Ovary (tissue), 9 donors: ENCODE measurements around the gene ARNT2. TPM values are rescaled to one million over a fixed set of nuclear protein-coding genes. Genes with fewer than 3 reads are reported as not detected.

ENCODE experiments used
- DNase-seq, 5 donors: peaks; one replicate each; pipeline ENCODE4 v3.0.0-alpha.2; 2019 to 2020
- H3K27ac ChIP-seq, 2 donors: fragments of 200-600 bp; one replicate each; pipeline versions ENCODE4 v1.5.1 to v1.8.0; 2019 to 2022
- H3K27me3 ChIP-seq: fragments of 200-600 bp; one replicate; pipeline ENCODE4 v1.8.0; 2022
- H3K36me3 ChIP-seq: fragments of 200-600 bp; sonication (generic); one replicate; pipeline ENCODE4 v1.5.1; 2019
- H3K4me1 ChIP-seq: one replicate; pipeline ENCODE4 v1.8.1; 2013; ENCODE audit warnings: mild to moderate bottlenecking, moderate library complexity; ENCODE audit not compliant: insufficient read depth
- H3K4me3 ChIP-seq: fragments of 200-600 bp; sonication (generic); one replicate; pipeline ENCODE4 v1.5.1; 2017
- H3K9me3 ChIP-seq, 2 donors: fragments of 200-600 bp in 1 of 2; sonication (generic) in 1 of 2; one replicate each; pipeline versions ENCODE4 v1.5.1 to v1.8.1; 2013 to 2019; ENCODE audit warnings: mild to moderate bottlenecking in 1 of 2, moderate library complexity in 1 of 2
- CTCF ChIP-seq, 3 donors: fragments of 450-650 bp in 2 of 3; fragments of 200-600 bp in 1 of 3; IDR thresholded peaks; one replicate each; pipeline versions ENCODE4 v1.5.1 to v1.8.0; 2016 to 2022; ENCODE audit warnings: antibody characterized with exemption in 3 of 3, mild to moderate bottlenecking in 1 of 3
- EP300 ChIP-seq: sonication (generic); formaldehyde crosslinking; IDR thresholded peaks from one replicate; pipeline ENCODE4 v1.6.1; 2017; ENCODE audit warnings: antibody characterized with exemption
- POLR2A ChIP-seq: fragments of 450-650 bp; IDR thresholded peaks from one replicate; pipeline ENCODE4 v1.6.1; 2017; ENCODE audit warnings: antibody characterized with exemption, mild to moderate bottlenecking, moderate library complexity
- WGBS, 3 donors: extraction: QIAGEN DNeasy Blood & Tissue Kit in 1 of 3; methylation state at CpG; one replicate each; pipeline versions ENCODE4 v1.1.5 to v1.1.7; 2013 to 2017; 5-methylcytosine and 5-hydroxymethylcytosine counted together
- intact Hi-C, 4 donors: fragments of 100-400 bp; cut with DNase I; formaldehyde crosslinking; loops; one replicate each; pipeline versions ENCODE4 v1.11.0 to v1.15.1; 2022 to 2023
- polyA plus RNA-seq, 2 donors: library from polyadenylated mRNA; stranded (reverse); fragments of 200-250 nt in 1 of 2; fragments of 350-450 nt in 1 of 2; fragmentation: Illumina TruSeq in 1 of 2; extraction: RNeasy Lipid Tissue Mini Kit (QIAGEN cat#74804) in 1 of 2; gene quantifications; one replicate each; pipeline ENCODE4 v1.2.3, GENCODE V29; 2013 to 2014
- total RNA-seq, 7 donors: library from RNA; depleted of rRNA in 2 of 7; stranded (reverse); fragments of >200 nt in 2 of 7; fragmentation: NEBNext Ultra II Directional in 3 of 7; extraction: Animal tissue kit (Norgen Biotek cat#: 25700) in 3 of 7; gene quantifications; one replicate each; pipeline versions ENCODE4 v1.1.0 to v1.2.4, GENCODE V29; 2016 to 2023
- donor health status: DM: no; HTN: no; CAD: no; lungs with moderate emphysema.
- donor health status: DM: no; HTN: no; CAD: no.
- donor health status: Bipolar disorder and iron deficiency.
- donor health status: DM: yes; HTN: yes; CAD: no.
- donor health status: DM: no; HTN: no; CAD: no.
- donor health status: DM: yes; HTN: yes; CAD: no.

ARNT2 gene
- total and polyA plus RNA-seq, 9 donors = 11.0 to 20.5 (median 16.2) TPM

GRCh38 chr15:80449825-80450224 lies 45.6 kb downstream of the ARNT2 start:
- H3K27me3 ChIP-seq = no peaks in the 10 kb centered on the region
- no peak for DNase-seq
- intact Hi-C loops = loop anchor here (5.0 to 10.0 kb wide), 7 partner anchors 115 to 535 kb away; partner anchors contain the start of genes CEMIP (in 2 of the 4) and MESD (in 1 of the 4)
- no peaks in the 10 kb centered on the region for H3K36me3 ChIP-seq
- H3K9me3 ChIP-seq = no peaks in the 10 kb centered on the region
- TF ChIP-seq EP300 = no peak
- TF ChIP-seq POLR2A = no peak
- TF ChIP-seq CTCF (IDR thresholded peaks at IDR 0.05) = no peak
- 43 to 58% (median 50%) methylated on average over 5 of the region's 5 CpGs for WGBS, 3 donors
- H3K27ac ChIP-seq = no peak overlapping the region
- H3K4me1 ChIP-seq = peaks cover 4% of the 10 kb centered on the region
- H3K4me3 ChIP-seq = no peak overlapping the region

- TF ChIP-seq CTCF (IDR thresholded peaks at IDR 0.05) (no peak), POLR2A (no peak), EP300 (no peak)
- Histone ChIP-seq H3K9me3 (no peaks in the 10 kb centered on the region), H3K36me3 (no peaks in the 10 kb centered on the region), H3K4me1 (peaks cover 4% of the 10 kb centered on the region), H3K27ac (no peak overlapping the region), H3K27me3 (no peaks in the 10 kb centered on the region), H3K4me3 (no peak overlapping the region)
- 10 to 51% (median 21%) methylated on average over 14 of the region's 14 CpGs for WGBS, 3 donors
- intact Hi-C loops = loop anchor here (5.0 to 10.0 kb wide), 7 partner anchors 114 to 534 kb away; partner anchors contain the start of genes CEMIP (in 2 of the 4) and MESD (in 1 of the 4)
- DNase-seq = peak in 1 of 5 donors; percentile 39
Measured at GRCh38 chr15:80450811-80451321, 46.7 kb downstream of the ARNT2 start.

- Histone ChIP-seq H3K27ac (no peak overlapping the region), H3K9me3 (no peaks in the 10 kb centered on the region), H3K4me1 (peaks cover 4% of the 10 kb centered on the region), H3K27me3 (no peaks in the 10 kb centered on the region), H3K4me3 (no peak overlapping the region), H3K36me3 (no peaks in the 10 kb centered on the region)
- DNase-seq = no peak
- intact Hi-C loops = loop anchor here (2.0 to 10.0 kb wide), 8 partner anchors 113 to 533 kb away; partner anchors contain the start of genes CEMIP (in 3 of the 4) and MESD (in 1 of the 4)
- no peak for TF ChIP-seq POLR2A
- no peak for TF ChIP-seq CTCF (IDR thresholded peaks at IDR 0.05)
- TF ChIP-seq EP300 = no peak
- WGBS, 3 donors = 93 to 99% (median 96%) methylated on average over 4 of the region's 4 CpGs
Measured at GRCh38 chr15:80452166-80452565, 48.0 kb downstream of the ARNT2 start.

- Histone ChIP-seq H3K36me3 (no peaks in the 10 kb centered on the region), H3K4me1 (peaks cover 14% of the 10 kb centered on the region), H3K9me3 (no peaks in the 10 kb centered on the region), H3K27me3 (no peaks in the 10 kb centered on the region), H3K27ac (no peak overlapping the region), H3K4me3 (no peak overlapping the region)
- DNase-seq = no peak
- 52 to 68% (median 64%) methylated on average over 6 of the region's 6 CpGs for WGBS, 3 donors
- no peak for TF ChIP-seq CTCF (IDR thresholded peaks at IDR 0.05)
- TF ChIP-seq EP300 = no peak
- no peak for TF ChIP-seq POLR2A
- intact Hi-C loops = loop anchor here (5.0 to 10.0 kb wide), 6 partner anchors 110 to 530 kb away; partner anchors contain the start of genes CEMIP (in 1 of the 4) and MESD (in 1 of the 4)
Measured at GRCh38 chr15:80455051-80455648, 51.0 kb downstream of the ARNT2 start.
